Activated CD4-positive, alpha-beta memory T cell treated with anti-CD3 and anti-CD28 coated beads, Interleukin-2, amount 10 ng/mL, durations not matched to agents 7 days and 5 days (primary cell): ENCODE results near the gene UROC1. TPM values are rescaled to one million over a fixed set of nuclear protein-coding genes. Genes with fewer than 3 reads are reported as not detected.
"Not testable (repeated sequence)": the region's sequence is repeated elsewhere in the genome, so short reads cannot be mapped to it uniquely, and the experiment has no call there.

Experiments
- CTCF ChIA-PET: fragments of 350-600 bp; sonication (Branson Sonifier 250); formaldehyde crosslinking; loops from one replicate; lab custom pipeline; 2021; ENCODE audit warnings: antibody characterized with exemption, inconsistent platforms; lab: Charles Lee
- POLR2A ChIA-PET: fragments of 350-600 bp; sonication (Branson Sonifier 250); formaldehyde crosslinking; loops from one replicate; lab custom pipeline; 2021; ENCODE audit warnings: antibody characterized with exemption; lab: Charles Lee
- DNase-seq: peaks from one replicate; pipeline ENCODE4 v3.0.0-alpha.2; 2020
- H3K27ac Mint-ChIP-seq: one replicate; pipeline ENCODE4 v1.8.0; 2021; ENCODE audit warnings: mild to moderate bottlenecking, mixed read lengths
- H3K27me3 Mint-ChIP-seq: one replicate; pipeline ENCODE4 v1.8.0; 2021; ENCODE audit warnings: mixed read lengths
- H3K36me3 Mint-ChIP-seq: one replicate; pipeline ENCODE4 v1.8.0; 2021; ENCODE audit warnings: low read depth, mixed read lengths
- H3K4me1 Mint-ChIP-seq: one replicate; pipeline ENCODE4 v1.8.0; 2021; ENCODE audit warnings: mixed read lengths
- H3K4me3 Mint-ChIP-seq: one replicate; pipeline ENCODE4 v1.8.0; 2021; ENCODE audit warnings: mild to moderate bottlenecking, mixed read lengths
- H3K9me3 Mint-ChIP-seq: one replicate; pipeline ENCODE4 v1.8.0; 2021; ENCODE audit warnings: mixed read lengths
- total RNA-seq, 2 experiments: library from RNA; stranded (reverse); gene quantifications; one replicate each; pipeline ENCODE4 v1.2.3, GENCODE V29; 2021

The UROC1 gene
- total RNA-seq, 2 experiments from 2014 or later, result not detected

GRCh38 chr3:126542340-126543241 lies 25.0 kb upstream of the UROC1 start:
- Mint-ChIP-seq H3K4me3 (no peak overlapping the region), H3K4me1 (peaks cover 3% of the 10 kb centered on the region), H3K9me3 (peaks cover 4% of the 10 kb centered on the region), H3K27ac (no peak overlapping the region), H3K27me3 (peaks cover 1% of the 10 kb centered on the region), H3K36me3 (no peaks in the 10 kb centered on the region)
- ChIA-PET CTCF (no interaction called here), POLR2A (no interaction called here)
- DNase-seq, result no peak

GRCh38 chr3:126541628-126542339 lies 24.2 kb upstream of the UROC1 start:
- Mint-ChIP-seq H3K9me3 (peaks cover 4% of the 10 kb centered on the region), H3K36me3 (no peaks in the 10 kb centered on the region), H3K4me3 (no peak overlapping the region), H3K27me3 (peaks cover 1% of the 10 kb centered on the region), H3K4me1 (peaks cover 3% of the 10 kb centered on the region), H3K27ac (no peak overlapping the region)
- ChIA-PET POLR2A (no interaction called here), CTCF (no interaction called here)
- no peak for DNase-seq

- H3K9me3 Mint-ChIP-seq, result peaks cover 4% of the 10 kb centered on the region
- no peak overlapping the region for H3K27ac Mint-ChIP-seq
- peaks cover 3% of the 10 kb centered on the region for H3K4me1 Mint-ChIP-seq
- no peaks in the 10 kb centered on the region for H3K36me3 Mint-ChIP-seq
- no peak overlapping the region for H3K4me3 Mint-ChIP-seq
- POLR2A ChIA-PET, result no interaction called here
- no peaks in the 10 kb centered on the region for H3K27me3 Mint-ChIP-seq
- CTCF ChIA-PET, result no interaction called here
- DNase-seq, result no peak
These were observed 23.5 kb upstream of the UROC1 start for GRCh38 chr3:126540951-126541627.

- no peaks in the 10 kb centered on the region for H3K36me3 Mint-ChIP-seq
- peaks cover 3% of the 10 kb centered on the region for H3K4me1 Mint-ChIP-seq
- ChIA-PET CTCF (no interaction called here), POLR2A (no interaction called here)
- no peak overlapping the region for H3K4me3 Mint-ChIP-seq
- no peak overlapping the region for H3K27ac Mint-ChIP-seq
- H3K9me3 Mint-ChIP-seq, result peaks cover 4% of the 10 kb centered on the region
- H3K27me3 Mint-ChIP-seq, result no peaks in the 10 kb centered on the region
- DNase-seq, result no peak
These were observed 22.8 kb upstream of the UROC1 start for GRCh38 chr3:126540342-126540849.

GRCh38 chr3:126539558-126540250 lies 22.1 kb upstream of the UROC1 start:
- Mint-ChIP-seq H3K9me3 (peaks cover 4% of the 10 kb centered on the region), H3K4me1 (peaks cover 3% of the 10 kb centered on the region), H3K4me3 (no peak overlapping the region), H3K27ac (no peak overlapping the region), H3K36me3 (no peaks in the 10 kb centered on the region), H3K27me3 (no peaks in the 10 kb centered on the region)
- ChIA-PET POLR2A (no interaction called here), CTCF (no interaction called here)
- DNase-seq, result no peak

GRCh38 chr3:126538966-126539365 lies 21.4 kb upstream of the UROC1 start:
- Mint-ChIP-seq H3K4me3 (no peak overlapping the region), H3K27ac (no peak overlapping the region), H3K9me3 (peaks cover 4% of the 10 kb centered on the region), H3K36me3 (no peaks in the 10 kb centered on the region), H3K27me3 (peaks cover 5% of the 10 kb centered on the region), H3K4me1 (peaks cover 3% of the 10 kb centered on the region)
- no peak for DNase-seq
- ChIA-PET CTCF (no interaction called here), POLR2A (no interaction called here)

- H3K4me3 Mint-ChIP-seq, result no peak overlapping the region
- peaks cover 3% of the 10 kb centered on the region for H3K4me1 Mint-ChIP-seq
- peaks cover 4% of the 10 kb centered on the region for H3K9me3 Mint-ChIP-seq
- H3K36me3 Mint-ChIP-seq, result no peaks in the 10 kb centered on the region
- ChIA-PET POLR2A (no interaction called here), CTCF (no interaction called here)
- peaks cover 10% of the 10 kb centered on the region for H3K27me3 Mint-ChIP-seq
- no peak for DNase-seq
- no peak overlapping the region for H3K27ac Mint-ChIP-seq
These were observed 20.7 kb upstream of the UROC1 start for GRCh38 chr3:126538316-126538715.

- Mint-ChIP-seq H3K36me3 (no peaks in the 10 kb centered on the region), H3K27ac (no peak overlapping the region), H3K4me3 (no peak overlapping the region), H3K9me3 (peaks cover 4% of the 10 kb centered on the region), H3K4me1 (peaks cover 3% of the 10 kb centered on the region), H3K27me3 (peaks cover 10% of the 10 kb centered on the region)
- DNase-seq, result no peak
- ChIA-PET CTCF (no interaction called here), POLR2A (no interaction called here)
These were observed 20.2 kb upstream of the UROC1 start for GRCh38 chr3:126537730-126538281.

- ChIA-PET CTCF (no interaction called here), POLR2A (no interaction called here)
- Mint-ChIP-seq H3K27me3 (peaks cover 10% of the 10 kb centered on the region), H3K4me1 (peaks cover 3% of the 10 kb centered on the region), H3K27ac (no peak overlapping the region), H3K36me3 (no peaks in the 10 kb centered on the region), H3K9me3 (peaks cover 4% of the 10 kb centered on the region), H3K4me3 (no peak overlapping the region)
- DNase-seq, result no peak
These were observed 19.6 kb upstream of the UROC1 start for GRCh38 chr3:126537116-126537729.

GRCh38 chr3:126536126-126536525 lies 18.6 kb upstream of the UROC1 start:
- CTCF ChIA-PET, result no interaction called here
- H3K4me1 Mint-ChIP-seq, result peaks cover 3% of the 10 kb centered on the region

GRCh38 chr3:126535636-126536035 lies 18.1 kb upstream of the UROC1 start:
- ChIA-PET CTCF (no interaction called here), POLR2A (no interaction called here)
- no peak for DNase-seq
- H3K36me3 Mint-ChIP-seq, result no peaks in the 10 kb centered on the region
- no peak overlapping the region for H3K27ac Mint-ChIP-seq
- H3K4me3 Mint-ChIP-seq, result no peak overlapping the region
- peaks cover 4% of the 10 kb centered on the region for H3K9me3 Mint-ChIP-seq
- H3K27me3 Mint-ChIP-seq, result peaks cover 12% of the 10 kb centered on the region
- peaks cover 2% of the 10 kb centered on the region for H3K4me1 Mint-ChIP-seq

More at GRCh38 chr3:126536126-126536525, 18.6 kb upstream of the UROC1 start:
- Mint-ChIP-seq H3K9me3 (peaks cover 4% of the 10 kb centered on the region), H3K27me3 (peaks cover 12% of the 10 kb centered on the region), H3K27ac (no peak overlapping the region), H3K36me3 (no peaks in the 10 kb centered on the region), H3K4me3 (no peak overlapping the region)
- no peak for DNase-seq
- POLR2A ChIA-PET, result no interaction called here

GRCh38 chr3:126534716-126535115 lies 17.1 kb upstream of the UROC1 start:
- CTCF ChIA-PET, H3K9me3 Mint-ChIP-seq, DNase-seq, H3K36me3 Mint-ChIP-seq, H3K27ac Mint-ChIP-seq, POLR2A ChIA-PET, H3K4me1 Mint-ChIP-seq, H3K4me3 Mint-ChIP-seq: not testable (repeated sequence)
- H3K27me3 Mint-ChIP-seq, result peaks cover 12% of the 10 kb centered on the region
